ENCODE data around the gene SRPK3. TPM values are rescaled to one million over a fixed set of nuclear protein-coding genes. Genes with fewer than 3 reads are reported as not detected.
A peak's percentile ranks its signal among the peaks of the same experiment; 100 is the strongest.

SRPK3 gene
- polyA plus RNA-seq, 4 donors, result 1.3 to 2.5 (median 1.7) TPM

- DNase-seq (ENCODE audit: low read depth in 4 of 4, low spot score in 2 of 4), result no peak
Measured at GRCh38 chrX:153782313-153782712, 1.5 kb downstream of the SRPK3 start.

DNA sequence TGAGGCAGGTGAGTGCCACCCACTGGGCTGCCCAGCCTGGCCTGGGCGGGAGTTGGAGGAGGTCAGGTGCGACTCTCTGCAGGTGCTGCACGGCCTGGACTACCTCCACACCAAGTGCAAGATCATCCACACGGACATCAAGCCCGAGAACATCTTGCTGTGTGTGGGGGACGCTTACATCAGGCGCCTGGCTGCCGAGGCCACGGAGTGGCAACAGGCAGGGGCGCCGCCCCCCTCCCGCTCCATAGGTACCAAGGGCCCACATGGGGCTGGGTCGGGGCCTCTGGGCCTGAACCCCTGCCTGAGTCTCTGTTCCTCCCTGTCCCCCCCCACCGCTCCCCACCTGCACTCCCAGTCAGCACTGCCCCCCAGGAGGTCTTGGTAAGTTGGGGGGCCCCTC is 2.0 kb downstream of the SRPK3 start:
- no peak for DNase-seq (ENCODE audit: low read depth in 4 of 4, low spot score in 2 of 4)

DNA sequence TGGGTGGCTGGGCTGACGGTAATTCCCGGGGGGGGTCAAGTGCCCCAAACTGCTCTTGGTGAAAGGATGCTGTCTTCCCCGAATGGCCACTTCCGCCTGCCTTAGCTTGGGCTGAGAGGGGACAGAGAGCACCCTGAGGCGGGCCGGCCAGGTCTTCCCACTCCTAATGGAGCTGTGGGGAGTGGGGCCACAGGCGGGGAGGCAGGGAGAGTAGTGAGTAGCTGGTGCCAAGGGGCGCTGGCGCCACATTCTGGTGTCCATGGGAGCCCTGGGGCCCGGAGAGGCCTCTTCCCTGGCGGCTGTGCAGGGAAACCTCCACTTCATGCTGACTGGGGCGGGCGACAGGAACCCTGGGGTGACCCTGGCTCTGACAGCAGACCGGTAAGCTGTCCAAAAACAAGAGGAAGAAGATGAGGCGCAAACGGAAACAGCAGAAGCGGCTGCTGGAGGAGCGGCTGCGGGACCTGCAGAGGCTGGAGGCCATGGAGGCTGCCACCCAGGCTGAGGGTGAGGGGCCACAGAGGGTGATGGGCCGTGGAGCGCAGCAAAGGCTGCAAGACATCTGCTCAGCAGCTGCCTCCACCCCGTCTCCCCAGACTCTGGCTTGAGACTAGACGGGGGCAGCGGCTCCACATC is 2.7 kb downstream of the SRPK3 start:
- no peak for DNase-seq (ENCODE audit: low read depth in 4 of 4, low spot score in 2 of 4)

GRCh38 chrX:153784325-153784967 is 3.6 kb downstream of the SRPK3 start:
- DNase-seq (ENCODE audit: low read depth in 4 of 4, low spot score in 2 of 4), result no peak

GRCh38 chrX:153786669-153787068 is 5.8 kb downstream of the SRPK3 start:
- no peak for DNase-seq (ENCODE audit: low read depth in 4 of 4, low spot score in 2 of 4)

GRCh38 chrX:153789654-153790053 is 8.8 kb downstream of the SRPK3 start:
- no peak for DNase-seq (ENCODE audit: low read depth in 4 of 4, low spot score in 2 of 4)

- DNase-seq (ENCODE audit: low read depth in 4 of 4, low spot score in 2 of 4), result no peak
Measured at GRCh38 chrX:153791104-153791852, 10.4 kb downstream of the SRPK3 start.

GRCh38 chrX:153792368-153792767 is 11.5 kb downstream of the SRPK3 start:
- no peak for DNase-seq (ENCODE audit: low read depth in 4 of 4, low spot score in 2 of 4)

DNA sequence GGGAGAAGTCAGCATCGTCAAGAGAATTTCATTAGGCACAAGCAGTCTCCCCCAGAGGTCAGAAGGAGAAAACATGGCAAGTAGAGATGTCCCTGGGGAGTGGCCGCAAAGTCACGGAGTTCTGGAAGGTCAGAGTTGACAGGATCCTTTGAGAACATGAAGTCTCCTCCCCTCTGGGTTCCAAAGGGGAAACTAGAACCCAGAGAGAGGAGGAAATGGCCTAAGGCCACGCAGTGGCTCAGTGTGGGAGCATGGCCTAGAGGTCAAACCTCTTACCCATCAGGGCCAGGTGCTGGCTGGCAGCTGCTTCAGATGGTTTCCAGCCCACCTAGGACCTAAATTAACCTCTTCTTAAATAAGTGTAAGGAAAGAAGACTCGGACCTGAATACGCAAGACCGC is 12.4 kb downstream of the SRPK3 start:
- no peak for DNase-seq (ENCODE audit: low read depth in 4 of 4, low spot score in 2 of 4)

GRCh38 chrX:153794018-153794896 is 13.4 kb downstream of the SRPK3 start, which contains the start of the genes IDH3G and SSR4:
Gene IDH3G, minus strand, starts transcription at chrX:153794375. Its CDS starts 49 bp downstream, at chrX:153794326.
Gene SSR4, plus strand, starts transcription at chrX:153794668. Its CDS starts 20 bp downstream, at chrX:153794688.
- peak; percentile 74 to 89 (median 83) for DNase-seq (ENCODE audit: low read depth in 4 of 4, low spot score in 2 of 4)

- DNase-seq (ENCODE audit: low read depth in 4 of 4, low spot score in 2 of 4), result no peak
Measured at GRCh38 chrX:153794897-153795816, 14.3 kb downstream of the SRPK3 start.

DNA sequence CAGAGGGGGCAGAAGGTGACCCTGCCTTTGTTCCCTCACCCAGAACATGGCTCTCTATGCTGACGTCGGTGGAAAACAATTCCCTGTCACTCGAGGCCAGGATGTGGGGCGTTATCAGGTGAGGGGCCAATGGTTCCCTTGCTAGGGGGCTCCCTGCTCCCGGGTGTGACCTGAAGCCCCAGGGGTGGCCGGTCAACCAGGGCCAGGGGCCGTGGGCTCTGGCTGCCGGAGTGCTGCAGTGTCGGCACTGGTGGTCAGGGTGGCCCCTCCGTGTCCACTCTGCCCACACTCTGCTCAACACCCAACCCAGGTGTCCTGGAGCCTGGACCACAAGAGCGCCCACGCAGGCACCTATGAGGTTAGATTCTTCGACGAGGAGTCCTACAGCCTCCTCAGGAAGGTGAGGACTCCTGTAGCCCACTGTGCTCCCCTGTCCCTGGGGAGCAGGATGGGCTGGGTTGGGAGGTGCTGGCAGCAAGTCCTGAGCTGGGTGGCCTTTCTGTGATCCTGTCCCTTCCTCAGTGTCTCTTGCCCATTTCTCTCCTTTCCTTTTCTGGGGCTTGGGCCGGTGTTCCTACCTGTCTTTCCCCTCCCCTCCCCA is 16.7 kb downstream of the SRPK3 start:
- no peak for DNase-seq (ENCODE audit: low read depth in 4 of 4, low spot score in 2 of 4)

DNA sequence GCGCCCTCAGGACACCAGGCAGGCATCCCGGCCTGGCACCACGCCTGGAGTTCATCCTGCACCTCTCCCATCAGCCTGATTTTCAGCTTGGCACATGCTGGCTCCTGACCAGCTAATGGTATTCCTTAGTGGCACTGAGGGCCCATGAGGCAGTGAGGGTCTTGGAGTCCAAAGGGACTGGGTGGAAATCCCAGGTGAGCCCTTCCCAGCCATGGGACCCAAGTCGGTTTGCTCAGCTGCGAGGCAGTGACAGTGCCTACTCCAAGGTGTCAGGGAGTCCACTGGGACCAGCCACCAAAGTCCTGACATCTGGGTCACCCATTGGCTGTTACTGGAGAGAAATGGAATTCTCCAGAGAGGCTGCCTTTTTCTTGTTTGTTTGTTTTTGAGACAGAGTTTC is 18.5 kb downstream of the SRPK3 start:
- no peak for DNase-seq (ENCODE audit: low read depth in 4 of 4, low spot score in 2 of 4)

DNA sequence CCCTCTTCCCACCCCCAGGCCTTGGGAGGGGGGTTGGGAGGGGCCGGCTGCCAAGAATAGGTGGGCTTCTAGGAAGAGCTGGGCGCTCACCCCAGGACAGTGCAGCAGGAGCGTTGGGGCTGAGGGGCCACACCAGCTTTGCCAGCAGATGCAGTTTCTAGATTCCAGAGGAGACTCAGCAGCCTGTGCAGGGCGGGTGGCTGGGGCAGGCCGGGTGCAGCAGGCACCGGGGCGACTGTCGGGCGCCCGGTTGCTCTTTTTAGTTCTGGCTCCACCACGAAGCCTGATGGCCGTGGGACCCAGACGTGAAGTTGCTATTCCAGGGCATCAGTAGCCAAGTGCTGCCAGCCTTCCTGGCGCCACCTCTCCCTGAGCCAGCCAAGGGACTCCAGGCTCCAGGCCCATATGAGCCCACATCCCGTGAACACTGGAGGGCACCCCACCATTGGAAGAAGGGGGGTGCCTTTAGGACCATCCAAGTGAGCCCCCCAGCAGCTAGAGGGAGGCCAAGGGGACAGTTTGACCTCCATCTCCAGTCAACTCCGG is 19.4 kb downstream of the SRPK3 start:
- no peak for DNase-seq (ENCODE audit: low read depth in 4 of 4, low spot score in 2 of 4)

- no peak for DNase-seq (ENCODE audit: low read depth in 4 of 4, low spot score in 2 of 4)
Measured at GRCh38 chrX:153800746-153801145, 19.9 kb downstream of the SRPK3 start.

DNA sequence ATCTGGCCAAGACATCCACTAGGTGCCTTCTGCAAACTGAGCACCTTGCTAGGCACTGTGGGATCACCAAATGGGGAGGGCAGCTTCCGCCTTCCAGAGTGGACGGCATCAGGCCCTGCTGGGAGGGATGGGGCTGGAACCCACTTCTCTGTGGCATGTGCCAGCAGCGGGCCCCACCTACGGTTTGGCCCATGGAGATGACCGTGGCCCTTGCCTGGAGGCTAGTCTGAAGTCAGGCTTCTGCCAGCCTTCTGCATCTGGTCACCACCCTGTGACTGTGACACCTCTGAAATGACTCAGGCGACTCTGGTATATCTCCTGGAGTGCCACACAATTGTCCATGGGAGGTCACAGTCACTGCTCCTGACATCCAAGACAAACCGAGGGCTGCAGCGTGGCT is 20.8 kb downstream of the SRPK3 start:
- no peak for DNase-seq (ENCODE audit: low read depth in 4 of 4, low spot score in 2 of 4)

DNA sequence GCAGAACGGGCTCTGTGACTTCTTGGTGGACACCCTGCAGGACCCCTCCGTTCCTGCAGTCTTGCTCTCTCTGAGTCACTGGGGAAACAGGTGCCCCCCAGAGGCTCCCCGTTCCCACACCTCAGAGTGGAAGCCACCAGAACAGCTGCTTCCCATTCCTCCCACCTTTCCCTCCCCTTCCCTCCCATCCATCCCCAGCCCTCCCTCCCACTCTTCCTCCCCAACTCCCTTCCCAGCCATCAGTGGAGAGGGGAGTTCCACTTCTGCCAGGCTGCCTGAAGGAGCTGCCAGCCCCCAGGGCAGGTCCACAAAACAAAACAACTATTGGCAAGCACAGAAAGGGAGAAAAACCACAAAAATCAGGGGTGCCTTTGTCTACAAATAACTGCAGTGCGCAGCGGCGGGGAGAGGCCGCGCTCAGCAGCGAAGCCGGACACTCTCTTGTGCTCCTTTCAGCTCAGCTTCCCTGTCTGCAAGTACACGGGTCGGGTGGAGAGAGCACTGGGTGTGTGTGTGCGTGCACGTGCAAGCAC is 21.7 kb downstream of the SRPK3 start:
- no peak for DNase-seq (ENCODE audit: low read depth in 4 of 4, low spot score in 2 of 4)

GRCh38 chrX:153803211-153804099 is 22.6 kb downstream of the SRPK3 start:
- DNase-seq (ENCODE audit: low read depth in 4 of 4, low spot score in 2 of 4), result no peak
